ENCODE data around the gene RASA2. TPM values are rescaled to one million over a fixed set of nuclear protein-coding genes. Genes with fewer than 3 reads are reported as not detected.

The RASA2 gene
- total and polyA plus RNA-seq, 2 of the 8 experiments (the other 6 are each of a cell fraction or from before 2014, with no cell fraction given) = 3.5 to 15.9 TPM

- Histone ChIP-seq H3K23ac (ENCODE audit: insufficient read length) (no peak overlapping the region), H3K27ac (ENCODE audit: low read depth, low read length) (no peak overlapping the region), H3K4me3 (ENCODE audit: extremely low read depth in 1 of 4, insufficient read depth in 2 of 4, low read depth in 3 of 4, low read length in 4 of 4) (no peak overlapping the region), H3K4me2 (ENCODE audit: insufficient read depth in 1 of 2, low read depth in 2 of 2, low read length in 2 of 2) (no peak overlapping the region), H4K20me1 (replicated peaks in 1 of 2; ENCODE audit: control insufficient read depth in 1 of 2, insufficient read depth in 2 of 2, low read length in 2 of 2) (no peaks in the 10 kb centered on the region), H2AFZ (ENCODE audit: low read length) (no peak overlapping the region), H3K56ac (replicated peaks; ENCODE audit: insufficient read length, low read depth, low read length) (no peak overlapping the region), H3K18ac (ENCODE audit: extremely low read depth, low read length) (no peak overlapping the region), H2BK12ac (ENCODE audit: low read depth, low read length) (no peak overlapping the region), H4K91ac (replicated peaks; ENCODE audit: insufficient read length, low read length) (no peak overlapping the region), H3K14ac (ENCODE audit: insufficient read length) (no peak overlapping the region), H3K4ac (replicated peaks; ENCODE audit: insufficient read length, low read depth, low read length) (no peak overlapping the region), H3K23me2 (ENCODE audit: low read depth, low read length) (peaks cover 2% of the 10 kb centered on the region; the same call in 1 of the 2 replicates), H2BK5ac (ENCODE audit: low read depth, low read length) (no peak overlapping the region), H3K79me1 (ENCODE audit: low read depth, low read length) (no peaks in the 10 kb centered on the region), H4K5ac (ENCODE audit: insufficient read length, low read depth, low read length) (no peak overlapping the region), H2AK5ac (ENCODE audit: low read depth, low read length) (no peak overlapping the region), H3K4me1 (replicated peaks in 1 of 4; ENCODE audit: control insufficient read depth in 3 of 4, insufficient read depth in 4 of 4, low read length in 3 of 4) (no peaks in the 10 kb centered on the region), H3K27me3 (replicated peaks in 1 of 4; ENCODE audit: control insufficient read depth in 3 of 4, extremely low read depth in 1 of 4, insufficient read depth in 3 of 4, low read length in 3 of 4) (no peaks in the 10 kb centered on the region), H3K9me3 (ENCODE audit: insufficient read depth in 2 of 2, low read depth in 1 of 2, low read length in 1 of 2) (no peaks in the 10 kb centered on the region; a peak in 1 of 4 replicates), H3K9ac (replicated peaks in 1 of 4; ENCODE audit: extremely low read depth in 1 of 4, low read depth in 3 of 4, low read length in 3 of 4) (no peak overlapping the region), H4K8ac (ENCODE audit: extremely low read depth, insufficient read depth, low read length) (no peak overlapping the region), H3K36me3 (ENCODE audit: control insufficient read depth in 2 of 4, insufficient read depth in 4 of 4, low read length in 3 of 4) (no peaks in the 10 kb centered on the region; a peak in 1 of 8 replicates), H2BK120ac (replicated peaks; ENCODE audit: low read depth, low read length) (no peak overlapping the region), H2BK20ac (ENCODE audit: low read length) (no peak overlapping the region), H2BK15ac (ENCODE audit: low read length) (no peak overlapping the region), H3K79me2 (ENCODE audit: control insufficient read depth in 1 of 2, insufficient read depth in 2 of 2, low read length in 2 of 2) (no peaks in the 10 kb centered on the region)
- no peak for FAIRE-seq
- WGBS, 2 experiments (ENCODE audit: extremely low coverage in 1 of 2, insufficient coverage in 1 of 2, insufficient read length in 1 of 2, insufficient replicate concordance in 2 of 2, low coverage in 1 of 2, low lambda C conversion rate in 2 of 2, missing lambda C conversion rate in 1 of 2) = 89% methylated on average over 2 of the region's 2 CpGs; no CpG with 5 or more reads in 1 of the 2 experiments
- no peak for DNase-seq (ENCODE audit: low read depth in 1 of 2, low spot score in 2 of 2)
- POLR2A ChIA-PET (ENCODE audit: partially characterized antibody) = interaction anchor here (1.8 kb wide), 1 partner anchor 61 kb away, joined by 8 read pairs; the partner anchor contains the start of gene RASA2
- CTCF ChIA-PET (ENCODE audit: partially characterized antibody) = interaction anchor here (1.2 to 20.7 kb wide), 4 partner anchors 13 to 240 kb away, joined by 4 to 291 read pairs (median 17); no protein-coding TSS in a partner anchor
- TF ChIP-seq CREB1 (IDR thresholded peaks at IDR 0.05) (no peak), FOSL1 (IDR thresholded peaks at IDR 0.05; ENCODE audit: insufficient read depth, low read depth, low read length) (no peak), POU5F1 (IDR thresholded peaks at IDR 0.05; ENCODE audit: low read depth, low read length) (no peak), CHD2 (IDR thresholded peaks at IDR 0.05; ENCODE audit: low read length) (no peak), SRF (IDR thresholded peaks at IDR 0.05; ENCODE audit: low read depth, low read length) (no peak), MAFK (IDR thresholded peaks at IDR 0.05; ENCODE audit: low read depth, low read length) (no peak), SIX5 (IDR thresholded peaks at IDR 0.05; ENCODE audit: low read depth, low read length) (no peak), JUN (IDR thresholded peaks at IDR 0.05; ENCODE audit: low read depth, low read length) (no peak), RFX5 (IDR thresholded peaks at IDR 0.05; ENCODE audit: borderline replicate concordance, low read depth, low read length) (no peak)
- TF ChIP-seq, protein P1, sequence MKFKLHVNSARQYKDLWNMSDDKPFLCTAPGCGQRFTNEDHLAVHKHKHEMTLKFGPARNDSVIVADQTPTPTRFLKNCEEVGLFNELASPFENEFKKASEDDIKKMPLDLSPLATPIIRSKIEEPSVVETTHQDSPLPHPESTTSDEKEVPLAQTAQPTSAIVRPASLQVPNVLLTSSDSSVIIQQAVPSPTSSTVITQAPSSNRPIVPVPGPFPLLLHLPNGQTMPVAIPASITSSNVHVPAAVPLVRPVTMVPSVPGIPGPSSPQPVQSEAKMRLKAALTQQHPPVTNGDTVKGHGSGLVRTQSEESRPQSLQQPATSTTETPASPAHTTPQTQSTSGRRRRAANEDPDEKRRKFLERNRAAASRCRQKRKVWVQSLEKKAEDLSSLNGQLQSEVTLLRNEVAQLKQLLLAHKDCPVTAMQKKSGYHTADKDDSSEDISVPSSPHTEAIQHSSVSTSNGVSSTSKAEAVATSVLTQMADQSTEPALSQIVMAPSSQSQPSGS (IDR thresholded peaks at IDR 0.05; ENCODE audit: low read length) = no peak
- TF ChIP-seq, protein P2, sequence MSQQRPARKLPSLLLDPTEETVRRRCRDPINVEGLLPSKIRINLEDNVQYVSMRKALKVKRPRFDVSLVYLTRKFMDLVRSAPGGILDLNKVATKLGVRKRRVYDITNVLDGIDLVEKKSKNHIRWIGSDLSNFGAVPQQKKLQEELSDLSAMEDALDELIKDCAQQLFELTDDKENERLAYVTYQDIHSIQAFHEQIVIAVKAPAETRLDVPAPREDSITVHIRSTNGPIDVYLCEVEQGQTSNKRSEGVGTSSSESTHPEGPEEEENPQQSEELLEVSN (IDR thresholded peaks at IDR 0.05) = no peak
Observed at GRCh38 chr3:141547791-141548190, 61.0 kb downstream of the RASA2 start.

Measured in H1 (cell line).